Cardiac fibroblast (primary cell): ENCODE measurements around the gene ELAVL2.

Source experiments
- DNase-seq, 2 donors: peaks; one replicate each; pipeline versions ENCODE4 v3.0.0 to v3.0.0-alpha.2; 2010; ENCODE audit warnings: low read depth in 2 of 2
- H3K4me3 ChIP-seq, 2 donors: replicated peaks in 1 of 2; 1 replicate in 1 of 2; 2 replicates in 1 of 2; pipeline ENCODE4 v1.5.1; 2011; ENCODE audit warnings: low read depth in 2 of 2, low read length in 2 of 2, mild to moderate bottlenecking in 2 of 2, moderate library complexity in 1 of 2
- TF ChIP-seq, protein P1 (sequence below): IDR thresholded peaks from one replicate; pipeline ENCODE4 v1.5.1; 2011; ENCODE audit warnings: low read depth, mild to moderate bottlenecking, low read length, inconsistent platforms

The ELAVL2 gene

DNA sequence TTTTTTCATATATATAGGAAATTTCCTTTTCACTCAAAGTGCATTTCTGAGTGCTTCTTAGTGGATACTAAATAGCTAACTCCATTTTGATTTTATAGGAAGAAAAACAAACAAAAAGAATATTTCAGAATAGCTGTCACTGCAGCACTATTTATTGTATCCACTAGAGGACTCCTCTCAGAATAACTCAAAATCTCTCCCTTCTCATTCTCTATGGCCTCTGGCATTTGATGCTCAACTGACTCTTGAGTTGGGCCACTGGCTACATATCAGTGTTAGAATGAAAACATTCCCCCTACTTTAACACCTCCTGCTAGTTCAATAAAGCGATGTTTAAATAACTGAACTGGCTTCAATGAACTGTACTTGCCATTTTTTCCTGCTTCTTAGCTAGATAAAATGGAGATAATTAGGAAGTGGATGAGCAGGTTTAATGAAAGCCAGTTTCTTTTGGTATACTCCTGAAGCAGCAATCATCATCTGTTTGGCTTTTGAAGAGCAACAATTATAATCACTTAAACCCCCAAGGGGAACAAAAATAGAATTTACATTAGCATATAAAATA is 16.6 kb upstream of the ELAVL2 start:
- TF ChIP-seq, protein P1, sequence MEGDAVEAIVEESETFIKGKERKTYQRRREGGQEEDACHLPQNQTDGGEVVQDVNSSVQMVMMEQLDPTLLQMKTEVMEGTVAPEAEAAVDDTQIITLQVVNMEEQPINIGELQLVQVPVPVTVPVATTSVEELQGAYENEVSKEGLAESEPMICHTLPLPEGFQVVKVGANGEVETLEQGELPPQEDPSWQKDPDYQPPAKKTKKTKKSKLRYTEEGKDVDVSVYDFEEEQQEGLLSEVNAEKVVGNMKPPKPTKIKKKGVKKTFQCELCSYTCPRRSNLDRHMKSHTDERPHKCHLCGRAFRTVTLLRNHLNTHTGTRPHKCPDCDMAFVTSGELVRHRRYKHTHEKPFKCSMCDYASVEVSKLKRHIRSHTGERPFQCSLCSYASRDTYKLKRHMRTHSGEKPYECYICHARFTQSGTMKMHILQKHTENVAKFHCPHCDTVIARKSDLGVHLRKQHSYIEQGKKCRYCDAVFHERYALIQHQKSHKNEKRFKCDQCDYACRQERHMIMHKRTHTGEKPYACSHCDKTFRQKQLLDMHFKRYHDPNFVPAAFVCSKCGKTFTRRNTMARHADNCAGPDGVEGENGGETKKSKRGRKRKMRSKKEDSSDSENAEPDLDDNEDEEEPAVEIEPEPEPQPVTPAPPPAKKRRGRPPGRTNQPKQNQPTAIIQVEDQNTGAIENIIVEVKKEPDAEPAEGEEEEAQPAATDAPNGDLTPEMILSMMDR: no peak
- no peak for DNase-seq
- no peak overlapping the region for H3K4me3 ChIP-seq

DNA sequence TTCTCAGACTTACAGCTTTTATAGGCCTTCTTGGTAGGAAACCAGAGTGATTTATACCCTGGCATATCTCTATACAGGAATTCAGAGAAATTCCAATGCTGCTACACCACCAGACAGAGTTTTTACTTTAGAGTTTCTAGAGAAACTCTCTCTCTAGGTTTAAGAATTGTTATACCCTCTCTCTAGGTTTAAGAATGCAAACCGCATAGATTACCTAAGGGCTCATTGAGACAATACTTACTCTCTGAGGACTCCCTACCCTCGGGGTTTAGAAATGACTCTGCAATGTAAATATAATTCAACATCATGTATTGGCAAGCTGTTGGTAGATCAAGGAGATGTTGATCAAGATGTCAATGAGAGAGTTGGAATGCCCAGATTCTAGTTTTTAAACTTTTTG is 15.3 kb upstream of the ELAVL2 start:
- no peak overlapping the region for H3K4me3 ChIP-seq
- TF ChIP-seq, protein P1: no peak
- no peak for DNase-seq

DNA sequence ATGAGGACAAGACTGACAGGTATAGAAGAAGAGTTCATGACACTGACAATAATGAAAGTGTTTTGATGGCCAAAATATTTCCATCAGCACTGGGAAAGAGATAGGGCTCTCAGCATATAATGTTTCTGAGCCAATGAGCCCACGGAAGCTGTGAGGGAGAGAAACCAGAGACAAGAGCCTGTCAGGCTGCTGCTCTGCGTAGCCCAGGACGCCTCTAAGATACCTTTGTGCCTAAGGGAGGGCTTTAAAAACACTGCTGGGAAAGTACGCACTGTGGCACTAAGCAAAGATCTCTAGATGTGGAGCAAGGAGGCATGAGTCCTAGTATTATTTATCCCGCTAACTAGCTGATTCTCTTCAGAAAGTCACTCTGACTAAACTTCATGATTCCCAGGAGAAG is 11.0 kb upstream of the ELAVL2 start:
- no peak overlapping the region for H3K4me3 ChIP-seq
- DNase-seq: no peak
- TF ChIP-seq, protein P1: no peak

DNA sequence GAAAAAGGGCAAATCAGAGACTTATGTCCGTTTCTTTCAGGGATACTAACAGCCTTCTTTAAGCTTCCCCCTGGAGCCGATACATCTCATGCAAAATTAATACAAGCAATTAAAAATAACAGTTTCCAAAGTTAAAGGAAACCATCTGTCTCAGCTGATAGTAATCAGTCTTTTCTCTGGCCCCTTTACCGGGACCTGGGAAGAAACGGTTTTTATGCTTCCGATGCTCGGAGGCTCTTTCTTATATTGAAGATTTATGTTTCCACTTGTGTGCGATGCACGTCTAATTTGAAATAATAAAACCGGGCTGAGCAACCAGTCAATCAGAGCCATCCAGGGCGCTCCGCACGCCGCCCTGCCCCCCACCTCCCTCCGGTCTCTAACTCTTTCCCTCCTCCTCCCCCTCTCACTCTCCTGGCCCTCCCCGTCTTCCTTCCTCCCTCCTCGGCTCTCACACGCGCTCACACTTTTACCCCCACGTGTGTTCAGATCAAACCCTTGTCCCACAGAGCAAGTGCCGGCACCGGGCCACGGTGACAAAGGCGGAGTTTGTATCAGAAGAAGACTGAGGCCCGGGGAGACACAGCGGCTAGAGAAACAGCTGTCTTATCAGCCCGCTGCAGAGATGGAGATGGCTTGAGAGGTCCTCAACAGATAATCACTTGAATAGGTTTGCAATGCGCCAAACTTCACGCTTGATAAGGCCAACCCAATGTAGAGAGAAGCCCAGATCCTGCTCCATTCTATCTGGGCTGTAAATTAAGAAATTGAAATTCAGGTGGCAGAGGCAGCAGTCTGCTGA is 5.1 kb upstream of the ELAVL2 start:
- TF ChIP-seq, protein P1: no peak
- no peak for DNase-seq
- H3K4me3 ChIP-seq: no peak overlapping the region

DNA sequence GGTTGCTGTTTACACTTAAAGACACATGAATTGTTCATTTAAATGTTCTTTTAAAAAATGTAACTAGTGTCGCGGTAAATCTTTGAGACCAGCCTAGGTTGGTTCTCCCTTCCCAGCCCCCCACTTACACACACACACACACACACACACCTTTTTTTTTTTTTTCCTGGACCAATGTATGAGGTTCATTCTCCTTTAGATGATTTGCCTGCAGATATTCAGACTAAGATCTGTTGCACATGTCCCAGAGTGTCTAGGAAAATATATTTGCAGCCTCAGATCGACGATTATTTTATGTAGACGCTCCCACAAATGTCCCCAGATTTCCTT is 4.4 kb upstream of the ELAVL2 start:
- no peak overlapping the region for H3K4me3 ChIP-seq
- DNase-seq: no peak
- TF ChIP-seq, protein P1: no peak

DNA sequence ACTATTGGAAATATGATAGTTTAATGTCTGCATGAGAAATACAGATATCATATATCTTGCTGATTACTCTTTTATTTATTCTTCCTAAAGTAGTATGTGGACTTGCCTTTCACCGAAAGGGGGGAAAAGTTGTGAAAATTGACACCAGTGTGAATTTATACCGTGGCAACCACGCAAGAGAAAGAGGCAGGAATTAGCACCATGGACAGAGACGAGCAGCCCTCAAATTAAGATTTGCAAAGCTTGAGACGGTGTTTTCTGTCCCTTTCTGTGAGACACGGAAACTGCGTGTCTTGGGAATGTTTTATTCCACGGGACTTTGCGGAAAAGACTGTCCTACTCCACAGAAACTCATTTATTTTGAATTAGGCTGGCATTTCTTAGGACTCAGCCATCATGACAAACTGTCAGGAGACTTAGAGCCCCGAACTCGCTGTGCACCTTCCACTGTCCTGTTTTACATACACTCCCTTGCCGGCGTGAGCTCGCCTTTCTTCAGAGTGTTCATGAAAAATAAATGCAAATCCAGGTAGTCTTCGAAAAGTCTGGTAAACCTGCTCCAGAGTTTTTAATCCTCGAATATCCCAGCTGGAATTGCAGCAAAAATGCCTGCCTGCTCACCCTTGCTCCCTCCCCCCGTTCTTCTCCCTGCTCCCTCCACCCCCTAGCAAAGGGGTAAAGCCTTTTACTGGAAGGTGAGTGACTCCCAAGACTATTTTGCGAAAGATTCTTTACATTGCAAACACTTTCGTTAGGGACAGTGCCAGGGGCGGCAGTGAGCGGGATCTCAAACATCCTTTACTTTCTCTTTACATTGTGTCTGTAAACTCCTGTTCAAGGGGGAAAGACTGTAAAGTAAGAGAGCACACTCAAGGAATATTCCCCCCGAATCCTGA is 3.8 kb upstream of the ELAVL2 start:
- TF ChIP-seq, protein P1: no peak
- no peak overlapping the region for H3K4me3 ChIP-seq
- DNase-seq: peak in 1 of 2 donors; percentile 15
